Measurements from ENCODE around the gene FARP1.

Gene FARP1

DNA sequence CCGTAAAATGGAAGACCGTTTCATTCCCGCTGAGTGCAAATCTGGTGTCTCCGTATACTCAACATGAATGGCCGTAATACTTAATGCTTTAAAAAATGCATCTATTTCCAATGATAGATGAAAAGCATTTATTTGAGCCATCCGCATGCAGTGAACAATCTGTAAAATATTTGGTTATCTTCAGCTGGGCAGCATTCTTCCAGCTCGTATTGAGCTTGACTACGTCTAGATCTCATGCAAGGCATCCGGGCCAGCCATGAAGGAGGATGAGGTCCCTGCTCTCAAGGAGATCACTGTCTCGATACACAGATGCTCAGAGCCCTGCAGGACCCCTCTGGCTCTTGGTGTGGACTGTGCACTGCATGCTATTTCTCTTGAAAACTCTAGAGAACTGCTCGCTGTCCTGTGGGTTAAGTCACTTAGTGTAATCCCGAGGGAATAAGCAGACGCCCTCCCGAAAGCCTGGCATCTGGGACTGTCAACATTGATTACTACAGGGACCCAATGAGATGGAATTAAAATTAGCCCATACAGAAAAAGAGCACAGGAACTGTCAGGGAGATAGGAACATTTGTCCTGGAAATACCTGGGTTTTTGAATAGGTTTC, 146.5 kb downstream of the FARP1 start:
- no peak overlapping the region for H3K4me3 ChIP-seq (replicated peaks in 1 of 2; ENCODE audit: low read depth in 2 of 2, low read length in 2 of 2)
- TF ChIP-seq, protein P1, sequence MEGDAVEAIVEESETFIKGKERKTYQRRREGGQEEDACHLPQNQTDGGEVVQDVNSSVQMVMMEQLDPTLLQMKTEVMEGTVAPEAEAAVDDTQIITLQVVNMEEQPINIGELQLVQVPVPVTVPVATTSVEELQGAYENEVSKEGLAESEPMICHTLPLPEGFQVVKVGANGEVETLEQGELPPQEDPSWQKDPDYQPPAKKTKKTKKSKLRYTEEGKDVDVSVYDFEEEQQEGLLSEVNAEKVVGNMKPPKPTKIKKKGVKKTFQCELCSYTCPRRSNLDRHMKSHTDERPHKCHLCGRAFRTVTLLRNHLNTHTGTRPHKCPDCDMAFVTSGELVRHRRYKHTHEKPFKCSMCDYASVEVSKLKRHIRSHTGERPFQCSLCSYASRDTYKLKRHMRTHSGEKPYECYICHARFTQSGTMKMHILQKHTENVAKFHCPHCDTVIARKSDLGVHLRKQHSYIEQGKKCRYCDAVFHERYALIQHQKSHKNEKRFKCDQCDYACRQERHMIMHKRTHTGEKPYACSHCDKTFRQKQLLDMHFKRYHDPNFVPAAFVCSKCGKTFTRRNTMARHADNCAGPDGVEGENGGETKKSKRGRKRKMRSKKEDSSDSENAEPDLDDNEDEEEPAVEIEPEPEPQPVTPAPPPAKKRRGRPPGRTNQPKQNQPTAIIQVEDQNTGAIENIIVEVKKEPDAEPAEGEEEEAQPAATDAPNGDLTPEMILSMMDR (IDR thresholded peaks at IDR 0.05; ENCODE audit: low read depth, low read length): no peak
- no peak for DNase-seq (ENCODE audit: low read depth in 2 of 2)

DNA sequence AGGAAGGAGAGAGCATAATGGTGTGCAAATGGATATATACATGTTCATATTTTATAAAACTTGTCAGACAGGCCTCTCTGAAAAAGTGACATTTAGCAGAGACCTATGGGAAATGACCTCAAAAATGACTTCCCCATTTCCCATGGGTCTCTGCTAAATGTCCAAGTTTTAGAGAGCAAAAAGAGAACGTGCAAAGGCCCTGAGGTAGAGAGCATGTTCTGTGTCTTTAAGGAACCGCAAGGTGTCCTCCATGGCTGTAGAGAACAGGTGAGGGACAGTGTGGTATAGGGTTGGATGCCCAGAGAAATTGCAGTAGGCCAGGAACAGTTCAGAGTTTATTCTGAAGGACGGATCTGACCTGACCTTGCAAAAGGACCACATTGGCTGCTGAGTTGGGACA, 147.4 kb downstream of the FARP1 start:
- H3K4me3 ChIP-seq (replicated peaks in 1 of 2; ENCODE audit: low read depth in 2 of 2, low read length in 2 of 2): no peak overlapping the region
- TF ChIP-seq, protein P1 (IDR thresholded peaks at IDR 0.05; ENCODE audit: low read depth, low read length): no peak
- no peak for DNase-seq (ENCODE audit: low read depth in 2 of 2)

DNA sequence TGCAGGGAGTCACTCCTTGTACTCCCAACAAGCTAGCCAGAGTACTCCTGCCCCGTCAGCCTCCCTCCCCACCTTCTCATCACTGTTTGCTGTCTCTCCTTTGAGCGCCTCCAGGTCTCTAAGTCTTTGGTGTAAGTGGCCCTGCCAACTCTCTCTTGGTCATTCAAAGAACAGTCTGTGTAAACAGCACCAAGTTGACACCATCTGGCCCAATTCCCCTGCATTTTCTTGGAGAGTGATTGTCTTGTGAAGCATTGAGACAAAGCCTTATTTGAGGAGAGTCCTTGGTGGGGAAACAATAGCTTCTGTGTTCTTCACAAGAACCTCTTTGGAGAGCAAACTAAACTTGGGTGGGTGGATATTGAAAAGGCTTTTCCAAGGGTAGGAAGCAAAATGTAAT, 148.8 kb downstream of the FARP1 start:
- TF ChIP-seq, protein P1 (IDR thresholded peaks at IDR 0.05; ENCODE audit: low read depth, low read length): no peak
- peak in 1 of 2 donors; percentile 13 for DNase-seq (ENCODE audit: low read depth in 2 of 2)

DNA sequence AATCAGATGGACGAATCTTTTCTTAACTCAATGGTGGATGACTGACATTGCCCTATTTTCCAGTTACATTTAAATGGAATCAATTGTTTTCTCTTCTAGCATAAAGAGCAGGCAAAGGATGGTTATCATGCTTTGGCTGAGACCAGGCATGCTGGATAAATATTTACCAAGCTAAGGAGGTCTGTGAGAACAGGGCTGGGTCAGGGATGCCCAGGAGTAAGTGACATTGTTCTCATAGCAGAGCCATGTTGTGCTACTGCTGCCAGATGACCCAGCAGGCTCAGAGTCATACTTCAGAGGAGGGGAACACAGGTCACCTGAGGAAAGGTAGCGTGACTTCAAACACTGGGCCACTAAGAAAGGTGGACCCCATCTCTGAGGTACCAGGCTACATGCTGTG, 150.2 kb downstream of the FARP1 start:
- no peak for DNase-seq (ENCODE audit: low read depth in 2 of 2)
- no peak overlapping the region for H3K4me3 ChIP-seq (replicated peaks in 1 of 2; ENCODE audit: low read depth in 2 of 2, low read length in 2 of 2)
- TF ChIP-seq, protein P1 (IDR thresholded peaks at IDR 0.05; ENCODE audit: low read depth, low read length): no peak

More for the DNA sequence above, 148.8 kb downstream of the FARP1 start:
- no peak overlapping the region for H3K4me3 ChIP-seq (replicated peaks in 1 of 2; ENCODE audit: low read depth in 2 of 2, low read length in 2 of 2)

DNA sequence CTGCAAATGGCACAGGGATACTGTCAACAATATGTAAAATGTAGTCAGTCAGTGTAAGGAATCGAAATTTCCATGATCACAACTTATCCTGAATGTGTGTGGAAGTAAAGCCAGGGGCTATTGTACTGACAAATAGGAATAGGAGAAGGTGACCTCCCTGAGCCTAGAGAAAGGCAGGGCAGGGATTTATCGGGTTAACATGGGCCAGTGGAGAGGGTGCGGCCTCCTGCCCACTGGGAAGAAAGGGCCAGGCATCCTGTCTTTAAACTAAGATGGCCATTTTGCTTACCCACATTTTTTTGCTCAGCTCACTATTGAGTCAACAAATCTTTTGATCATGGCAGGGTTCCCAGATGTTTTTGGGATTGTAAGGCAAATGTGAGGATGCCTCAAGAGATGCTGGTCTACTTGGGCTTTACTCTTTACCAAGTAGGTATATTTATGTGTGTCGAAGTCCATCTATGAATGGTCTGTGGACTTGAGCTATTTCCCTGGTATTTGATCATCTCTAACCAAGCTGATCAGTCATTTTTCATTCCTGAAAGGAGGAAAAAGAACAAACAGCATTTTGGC, 150.8 kb downstream of the FARP1 start:
- H3K4me3 ChIP-seq (replicated peaks in 1 of 2; ENCODE audit: low read depth in 2 of 2, low read length in 2 of 2): no peak overlapping the region
- TF ChIP-seq, protein P1 (IDR thresholded peaks at IDR 0.05; ENCODE audit: low read depth, low read length): no peak
- DNase-seq (ENCODE audit: low read depth in 2 of 2): no peak

DNA sequence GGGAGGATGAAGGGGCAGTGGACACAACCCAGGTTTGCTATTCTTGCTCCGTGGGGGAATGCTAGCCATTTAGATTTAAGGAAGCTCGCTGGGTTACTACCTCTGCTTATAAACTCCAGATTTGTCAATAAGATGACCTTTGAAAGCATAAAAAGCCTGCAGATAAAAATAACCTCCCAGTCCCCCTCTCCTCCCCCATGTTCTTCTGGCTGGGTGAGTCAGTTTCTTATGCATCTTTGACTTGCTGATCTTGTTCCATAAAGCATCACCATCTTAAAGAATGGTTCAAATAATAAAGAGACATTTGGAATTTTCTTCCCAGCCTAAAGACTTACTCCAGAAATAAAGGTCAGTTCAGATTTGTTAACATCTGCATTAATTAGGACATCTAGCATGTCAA, 152.5 kb downstream of the FARP1 start:
- TF ChIP-seq, protein P1 (IDR thresholded peaks at IDR 0.05; ENCODE audit: low read depth, low read length): no peak
- peak in 1 of 2 donors; percentile 37 for DNase-seq (ENCODE audit: low read depth in 2 of 2)
- H3K4me3 ChIP-seq (replicated peaks in 1 of 2; ENCODE audit: low read depth in 2 of 2, low read length in 2 of 2): no peak overlapping the region

DNA sequence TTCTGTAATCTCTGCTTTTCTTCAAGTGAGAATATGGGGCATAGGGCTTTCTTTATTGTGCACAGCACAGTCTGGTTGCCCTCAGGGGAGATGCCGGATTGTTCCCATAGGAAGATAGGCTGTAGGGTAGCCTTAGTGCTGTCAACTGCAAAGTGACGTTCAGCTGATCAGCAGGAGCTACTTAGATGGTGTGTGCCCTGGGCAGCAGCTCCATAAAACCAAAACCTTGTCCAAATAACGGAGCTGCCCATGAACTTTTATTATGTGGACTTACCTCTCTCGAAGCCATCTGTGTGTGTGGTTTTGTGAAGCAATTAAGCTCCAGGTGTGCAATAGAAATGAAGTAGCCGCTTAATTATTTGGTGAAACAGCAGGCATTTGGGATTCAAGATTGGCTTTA, 154.2 kb downstream of the FARP1 start:
- no peak for DNase-seq (ENCODE audit: low read depth in 2 of 2)
- H3K4me3 ChIP-seq (replicated peaks in 1 of 2; ENCODE audit: low read depth in 2 of 2, low read length in 2 of 2): no peak overlapping the region
- TF ChIP-seq, protein P1 (IDR thresholded peaks at IDR 0.05; ENCODE audit: low read depth, low read length): no peak
